GM19193 (cell line): ENCODE results near the gene DLGAP4.

ENCODE experiments used
- POLR2A ChIP-seq: IDR thresholded peaks from 4 replicates; pipeline ENCODE4 v1.6.1; 2011; ENCODE audit not compliant: insufficient read depth, insufficient read length; ENCODE audit errors: extremely low read depth

Gene DLGAP4

GRCh38 chr20:36527331-36528125 lies 221.4 kb downstream of the DLGAP4 start:
- TF ChIP-seq POLR2A, result no peak

DNA sequence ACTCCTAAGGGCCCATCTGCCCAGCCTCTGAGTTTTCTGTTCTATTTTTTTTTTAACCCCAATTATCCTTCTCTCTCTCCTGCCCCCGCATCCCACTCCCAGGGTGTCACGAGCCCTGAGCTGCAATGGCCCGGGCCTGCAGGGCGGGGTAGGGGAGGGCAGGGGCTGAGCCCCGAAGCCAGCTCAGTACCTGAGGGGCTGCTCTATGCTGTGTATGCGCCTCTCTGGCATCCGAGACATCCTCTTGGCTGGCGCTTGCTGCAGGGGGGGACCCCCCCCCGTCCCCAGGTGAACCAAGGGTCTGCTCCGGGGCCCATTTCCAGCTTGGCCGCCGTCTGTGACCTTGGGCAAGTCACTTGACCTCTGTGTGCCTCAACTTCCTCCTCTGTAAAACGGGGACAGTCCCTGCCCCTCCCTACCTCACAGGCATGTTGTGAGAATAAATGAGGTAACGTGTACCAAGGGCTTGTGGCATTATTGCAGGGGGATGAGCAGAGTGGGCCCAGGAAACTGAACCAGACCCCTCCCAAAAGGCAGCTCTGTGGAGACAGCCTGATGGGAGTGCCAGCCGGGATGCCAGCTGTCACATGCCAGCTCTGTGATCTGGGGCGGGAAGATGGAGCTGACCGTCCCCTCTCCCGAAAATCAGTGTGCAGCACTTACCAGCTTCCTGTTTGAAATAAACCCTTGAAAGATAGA lies 222.2 kb downstream of the DLGAP4 start:
- TF ChIP-seq POLR2A, result no peak

DNA sequence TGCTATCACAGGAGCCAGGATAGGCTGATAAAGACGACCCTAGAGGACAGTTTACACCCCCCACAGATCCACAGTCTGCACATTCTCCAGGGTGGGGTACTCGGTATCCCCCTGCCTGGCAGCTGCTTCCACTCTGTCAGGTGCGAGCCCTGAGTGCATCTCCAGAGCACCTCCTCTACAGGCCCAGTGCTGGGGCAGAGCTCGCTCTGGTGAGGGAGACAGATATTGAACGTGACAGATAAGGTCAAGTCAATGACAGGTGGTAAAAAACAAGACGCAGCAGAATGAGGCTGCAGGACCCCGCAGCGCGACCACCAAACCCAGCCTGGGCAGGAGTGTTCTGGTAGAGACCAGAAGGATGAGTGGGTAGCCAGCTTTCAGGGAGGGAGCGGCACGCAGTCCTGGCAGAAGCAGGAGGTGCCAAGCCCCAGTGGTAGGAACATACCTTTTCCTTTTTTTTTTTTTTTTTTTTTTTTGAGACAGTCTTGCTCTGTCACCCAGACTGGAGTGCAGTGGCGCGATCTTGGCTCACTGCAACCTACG lies 222.8 kb downstream of the DLGAP4 start:
- TF ChIP-seq POLR2A, result no peak

- no peak for TF ChIP-seq POLR2A
Observed at GRCh38 chr20:36532388-36532787, 226.2 kb downstream of the DLGAP4 start.

DNA sequence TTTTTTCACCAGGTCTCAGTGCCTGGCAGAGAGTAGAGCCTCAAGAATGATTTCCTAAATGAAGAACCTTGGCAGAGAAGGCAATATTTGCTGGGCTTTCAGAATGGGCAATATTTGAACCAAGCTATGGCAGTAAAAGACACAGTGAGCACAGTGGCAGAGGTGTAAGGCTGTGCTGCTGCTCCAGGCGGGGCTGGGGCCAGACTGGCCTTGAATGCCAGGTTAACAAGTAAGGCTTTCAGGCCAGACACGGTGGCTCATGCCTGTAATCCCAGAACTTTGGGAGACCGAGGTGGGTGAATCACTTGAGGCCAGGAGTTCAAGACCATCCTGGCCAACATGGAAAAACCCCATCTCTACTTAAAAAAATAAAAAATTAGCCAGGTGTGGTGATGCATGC lies 226.7 kb downstream of the DLGAP4 start:
- no peak for TF ChIP-seq POLR2A

GRCh38 chr20:36538026-36538722 lies 232.0 kb downstream of the DLGAP4 start:
- no peak for TF ChIP-seq POLR2A

- TF ChIP-seq POLR2A, result no peak
Observed at GRCh38 chr20:36540551-36541211, 234.5 kb downstream of the DLGAP4 start.

DNA sequence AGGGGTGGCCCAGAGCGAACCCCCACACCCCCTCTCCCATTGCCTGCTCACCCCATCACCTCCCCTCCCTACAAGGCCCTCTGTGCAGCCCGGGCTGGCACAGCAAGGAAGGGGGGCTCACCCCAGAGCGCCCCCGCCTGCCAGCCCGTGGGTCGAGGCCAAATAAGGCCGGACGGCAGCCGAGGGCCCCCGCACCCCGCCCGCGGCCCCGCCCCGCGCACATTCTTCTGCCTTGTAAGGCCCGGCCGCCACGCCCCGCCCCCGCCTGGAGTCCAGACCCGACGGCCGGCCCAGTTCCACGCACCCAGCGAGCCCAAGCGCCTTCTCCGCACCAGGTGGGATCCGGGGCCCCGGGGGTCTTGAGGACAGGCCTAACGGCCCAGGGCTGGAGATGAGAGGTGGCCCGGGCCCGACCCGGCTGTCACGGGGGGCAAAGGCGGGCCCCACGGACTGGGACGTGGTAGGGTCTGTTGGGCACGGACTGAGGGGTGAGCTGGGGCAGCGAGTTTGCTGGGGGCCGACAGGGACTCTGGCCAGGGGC lies 235.2 kb downstream of the DLGAP4 start, which contains the start of gene MYL9:
TSS of gene MYL9 (plus strand) at position 293 of the 541 bp plus-strand sequence. CDS start 3,366 bp downstream, outside the sequence.
- no peak for TF ChIP-seq POLR2A

DNA sequence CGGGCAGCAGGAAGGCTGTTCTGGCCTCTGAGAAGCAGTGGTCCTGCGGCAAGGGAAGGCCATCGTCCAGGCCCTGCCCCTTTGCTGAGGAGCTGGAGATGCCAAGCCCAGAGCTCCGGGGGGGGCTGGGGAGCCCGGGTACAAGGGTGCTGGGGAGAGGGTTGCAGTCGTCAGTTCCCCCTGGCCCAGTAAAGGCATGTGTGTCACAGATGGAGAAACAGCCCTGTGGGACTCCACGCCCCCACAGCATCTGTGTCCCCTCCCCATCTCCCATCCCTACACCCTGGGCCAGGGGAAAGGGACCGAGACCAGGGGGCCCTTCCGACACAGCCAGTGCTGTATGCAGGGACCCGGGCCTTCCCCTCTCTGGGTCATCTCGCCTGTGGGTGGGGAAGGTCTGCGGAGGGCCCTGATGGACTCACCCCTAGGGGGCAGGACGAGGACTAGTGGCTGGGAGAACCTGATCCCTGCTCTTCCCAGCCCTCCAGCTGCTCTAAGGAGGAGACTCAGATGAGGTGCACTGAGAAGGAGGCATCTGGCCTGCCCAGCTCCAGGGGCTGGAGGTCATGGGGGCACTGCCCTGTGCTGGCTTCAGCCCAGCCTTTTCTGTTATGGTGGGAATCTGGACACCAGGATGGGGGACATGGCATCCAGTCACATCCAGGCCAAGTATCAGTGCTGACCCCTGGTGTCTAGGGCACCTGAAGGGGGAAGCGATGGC lies 235.8 kb downstream of the DLGAP4 start:
- TF ChIP-seq POLR2A, result no peak

DNA sequence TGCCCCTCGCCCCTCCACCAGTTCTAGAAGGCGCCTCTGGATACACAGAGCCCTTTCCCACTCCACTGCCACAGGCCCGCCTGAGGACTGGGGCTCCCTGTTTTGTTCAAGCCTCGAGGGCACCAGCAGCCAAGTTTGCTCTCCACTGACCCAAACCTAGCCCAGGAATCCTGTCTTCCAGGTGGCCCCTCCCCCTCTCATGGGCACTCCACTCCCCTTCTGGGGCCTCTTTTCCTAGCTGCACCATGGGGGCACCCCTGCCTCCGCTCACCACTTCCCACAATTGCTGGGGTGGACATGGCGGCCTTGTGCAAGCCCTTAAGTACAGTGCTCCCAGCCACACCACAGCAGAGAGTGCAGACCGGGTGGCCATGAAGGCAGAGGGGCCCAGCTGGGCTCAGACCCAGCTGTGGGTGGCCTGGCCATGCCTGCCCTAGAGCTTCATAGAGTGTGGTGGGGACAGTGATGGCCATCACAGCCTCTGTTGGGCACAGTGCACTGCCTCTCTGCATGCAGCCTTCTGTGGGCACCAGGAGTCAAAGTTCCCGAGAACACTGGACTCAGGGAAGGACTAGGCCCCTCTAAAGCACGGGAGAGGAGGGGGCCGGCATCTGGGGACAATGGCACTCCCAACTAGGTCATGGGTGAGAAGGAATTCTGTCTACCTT lies 236.5 kb downstream of the DLGAP4 start:
- no peak for TF ChIP-seq POLR2A

DNA sequence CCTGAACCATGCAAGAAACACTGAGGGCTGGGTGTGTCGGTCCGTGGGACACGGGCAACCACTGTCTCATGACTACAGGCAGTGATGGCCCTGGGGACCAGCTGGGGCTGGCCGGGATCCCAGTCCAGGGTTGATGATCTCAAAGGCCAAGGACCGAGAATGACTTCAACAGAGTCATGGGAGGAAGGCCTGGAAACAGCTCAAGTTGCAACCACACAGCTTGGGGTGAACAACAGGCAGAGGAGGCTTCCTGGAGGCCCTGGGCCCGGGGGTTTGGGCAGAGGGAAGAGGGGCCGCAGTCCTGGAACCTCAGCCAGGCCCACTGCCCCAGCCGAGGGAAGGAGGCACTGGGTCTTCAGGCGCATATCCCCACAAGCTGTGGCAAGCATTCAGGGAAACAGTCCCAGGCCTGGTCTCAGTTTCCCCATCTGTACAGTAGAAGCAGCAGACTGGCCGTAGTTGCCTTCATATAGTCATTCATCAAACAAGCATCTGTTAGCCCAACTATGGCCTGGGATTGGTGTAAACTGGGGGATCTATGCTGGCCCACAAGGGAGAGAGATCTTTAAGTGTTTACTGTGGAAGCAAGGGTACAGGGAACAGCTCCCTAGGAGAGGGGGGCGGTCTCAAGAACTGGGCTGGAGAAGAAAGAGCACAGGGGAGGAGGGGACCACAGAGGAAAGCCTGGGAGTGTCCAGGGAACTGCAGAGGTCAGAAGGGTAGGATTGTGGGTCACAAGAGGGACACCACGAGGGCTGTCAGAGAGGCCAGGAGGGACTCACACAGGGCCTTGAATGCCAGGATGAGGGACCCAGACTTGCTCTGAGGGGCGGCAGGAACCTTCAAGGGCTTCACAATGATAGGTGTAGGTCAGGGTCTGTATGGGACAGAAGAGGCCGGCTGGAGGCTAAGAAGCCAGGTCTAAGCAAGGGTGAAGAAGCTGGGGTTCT lies 237.3 kb downstream of the DLGAP4 start:
- no peak for TF ChIP-seq POLR2A
